Measurements from ENCODE around the gene PRKG1.

PRKG1 gene

DNA sequence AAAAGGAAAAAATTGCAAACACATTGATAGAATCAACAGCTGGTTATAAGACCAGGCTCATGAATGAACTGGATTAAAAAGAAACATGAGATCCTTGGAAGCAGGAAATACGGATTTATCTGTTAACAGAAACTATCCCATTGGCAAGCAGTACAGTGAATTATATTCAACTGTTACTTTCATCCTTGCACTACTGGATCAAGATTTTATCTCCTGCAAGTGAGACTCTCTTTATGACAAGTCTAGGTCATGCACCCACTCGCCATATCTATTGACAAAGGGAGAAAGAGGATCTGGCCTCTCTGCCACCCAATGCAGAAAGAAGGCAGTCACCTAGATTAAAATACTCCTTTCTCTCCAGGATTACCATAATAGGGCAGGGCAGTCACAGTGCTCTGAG lies 583.7 kb downstream of the PRKG1 start:
- no peaks in the 10 kb centered on the region for H3K36me3 Mint-ChIP-seq (ENCODE audit: insufficient read depth)
- ATAC-seq (replicated peaks; ENCODE audit: extremely low read depth, poor library complexity, severe bottlenecking) (no peak), DNase-seq (ENCODE audit: low spot score in 2 of 2) (no peak)
- no peaks in the 10 kb centered on the region for H3K9me3 Mint-ChIP-seq
- H3K4me3 Mint-ChIP-seq = no peak overlapping the region
- H3K4me1 Mint-ChIP-seq = no peaks in the 10 kb centered on the region
- peaks cover 45% of the 10 kb centered on the region for H3K27me3 Mint-ChIP-seq
- no peak overlapping the region for H3K27ac Mint-ChIP-seq (ENCODE audit: low read depth)

DNA sequence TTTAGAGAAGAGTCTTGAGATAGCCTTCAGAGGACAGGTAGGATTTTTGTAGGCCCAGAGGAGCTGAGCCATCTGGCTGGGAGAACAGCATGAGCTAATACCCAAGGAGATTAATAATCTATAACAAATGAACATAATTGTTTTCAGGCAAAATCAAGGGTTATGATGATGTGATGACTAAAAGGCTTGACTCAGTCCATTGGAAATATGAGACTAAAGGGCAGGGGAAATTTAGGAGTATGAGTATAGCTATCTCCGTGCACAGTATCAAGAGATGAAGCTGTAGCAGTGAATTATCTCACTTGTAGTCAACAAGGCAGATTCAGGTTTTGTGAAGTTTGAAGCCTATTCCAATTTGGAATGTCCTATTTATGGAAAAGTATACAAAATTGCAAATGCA lies 585.1 kb downstream of the PRKG1 start:
- Mint-ChIP-seq H3K9me3 (no peaks in the 10 kb centered on the region), H3K27me3 (peaks cover 45% of the 10 kb centered on the region), H3K27ac (ENCODE audit: low read depth) (no peak overlapping the region), H3K4me1 (no peaks in the 10 kb centered on the region), H3K36me3 (ENCODE audit: insufficient read depth) (no peaks in the 10 kb centered on the region), H3K4me3 (no peak overlapping the region)
- DNase-seq (ENCODE audit: low spot score in 2 of 2) (no peak), ATAC-seq (replicated peaks; ENCODE audit: extremely low read depth, poor library complexity, severe bottlenecking) (no peak)

DNA sequence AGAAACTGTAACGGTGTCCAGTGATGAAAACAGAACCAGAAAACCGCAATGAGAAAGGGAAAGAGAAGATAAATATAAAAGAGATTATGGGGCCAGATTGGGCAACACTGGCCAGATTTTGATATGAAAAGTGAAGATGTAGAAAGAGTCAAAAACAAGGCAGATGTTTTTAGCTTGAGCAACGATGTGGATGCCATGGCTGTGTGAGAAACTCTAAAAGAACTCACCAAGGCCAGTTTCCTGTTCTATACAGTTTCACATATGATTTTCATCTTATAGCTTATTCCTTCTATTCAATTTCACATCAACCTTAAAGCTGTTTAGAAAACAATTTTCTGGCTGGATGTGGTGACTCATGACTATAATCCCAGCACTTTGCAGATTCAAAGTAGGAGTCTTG lies 588.8 kb downstream of the PRKG1 start:
- Mint-ChIP-seq H3K4me3 (no peak overlapping the region), H3K9me3 (no peaks in the 10 kb centered on the region), H3K4me1 (no peaks in the 10 kb centered on the region), H3K27ac (ENCODE audit: low read depth) (no peak overlapping the region), H3K36me3 (ENCODE audit: insufficient read depth) (no peaks in the 10 kb centered on the region), H3K27me3 (peaks cover 25% of the 10 kb centered on the region)
- DNase-seq (ENCODE audit: low spot score in 2 of 2) = no peak
- ATAC-seq (replicated peaks; ENCODE audit: extremely low read depth, poor library complexity, severe bottlenecking) = no peak

DNA sequence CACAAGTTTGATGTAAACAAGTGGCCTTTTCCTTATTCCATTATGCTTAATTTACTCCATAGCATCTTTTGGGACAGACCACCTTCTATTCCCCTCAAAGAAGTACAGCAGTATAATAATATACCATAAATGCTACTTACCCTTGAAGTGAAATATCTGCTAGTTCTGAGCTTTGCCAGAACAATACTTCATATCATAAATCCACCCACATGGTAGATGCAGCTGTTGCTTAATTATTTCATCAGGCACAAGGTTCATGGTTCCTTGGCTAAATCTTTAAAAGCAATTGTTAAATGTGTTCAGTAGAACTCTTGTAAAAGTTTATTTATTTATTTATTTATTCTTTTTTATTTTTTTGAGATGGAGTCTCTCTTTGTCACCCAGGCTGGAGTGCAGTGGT lies 592.2 kb downstream of the PRKG1 start:
- Mint-ChIP-seq H3K27ac (ENCODE audit: low read depth) (no peak overlapping the region), H3K36me3 (ENCODE audit: insufficient read depth) (no peaks in the 10 kb centered on the region), H3K4me3 (no peak overlapping the region), H3K9me3 (no peaks in the 10 kb centered on the region), H3K4me1 (no peaks in the 10 kb centered on the region), H3K27me3 (no peaks in the 10 kb centered on the region)
- ATAC-seq (replicated peaks; ENCODE audit: extremely low read depth, poor library complexity, severe bottlenecking) (no peak), DNase-seq (ENCODE audit: low spot score in 2 of 2) (no peak)

DNA sequence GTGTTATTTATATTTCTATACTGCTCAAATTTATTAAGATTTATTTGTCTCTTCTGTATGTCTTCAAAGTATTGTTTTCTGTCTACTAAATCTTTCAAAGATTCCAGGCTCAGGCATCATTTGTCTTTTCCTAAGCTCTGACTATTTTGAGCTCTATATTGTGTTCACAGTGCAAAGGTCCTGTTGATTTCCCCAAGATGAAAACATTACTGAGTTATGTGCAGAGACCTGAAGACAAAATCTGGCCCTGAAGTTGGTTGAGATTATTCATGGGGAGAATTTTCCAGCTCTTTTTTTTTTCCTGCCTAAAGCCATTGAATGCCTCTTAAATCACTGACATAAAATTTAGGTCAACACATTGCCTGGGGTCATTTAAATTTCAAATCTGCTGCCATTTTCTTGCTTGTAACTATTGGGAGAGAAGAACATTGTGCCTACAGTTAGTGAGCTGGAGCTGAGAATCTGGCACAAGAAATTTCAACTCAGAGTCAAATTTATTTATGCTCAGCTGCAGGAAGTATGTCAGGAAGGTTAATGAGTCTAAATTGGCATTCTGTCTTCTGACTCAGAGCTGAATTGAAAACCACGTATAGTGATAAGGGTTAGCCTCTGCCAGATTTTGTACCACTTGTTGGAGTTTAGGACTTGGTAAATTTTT lies 593.5 kb downstream of the PRKG1 start:
- ATAC-seq (replicated peaks; ENCODE audit: extremely low read depth, poor library complexity, severe bottlenecking) (no peak), DNase-seq (ENCODE audit: low spot score in 2 of 2) (no peak)
- H3K4me3 Mint-ChIP-seq = no peak overlapping the region
- no peak overlapping the region for H3K27ac Mint-ChIP-seq (ENCODE audit: low read depth)
- no peaks in the 10 kb centered on the region for H3K4me1 Mint-ChIP-seq
- H3K9me3 Mint-ChIP-seq = no peaks in the 10 kb centered on the region
- H3K27me3 Mint-ChIP-seq = no peaks in the 10 kb centered on the region
- no peaks in the 10 kb centered on the region for H3K36me3 Mint-ChIP-seq (ENCODE audit: insufficient read depth)

DNA sequence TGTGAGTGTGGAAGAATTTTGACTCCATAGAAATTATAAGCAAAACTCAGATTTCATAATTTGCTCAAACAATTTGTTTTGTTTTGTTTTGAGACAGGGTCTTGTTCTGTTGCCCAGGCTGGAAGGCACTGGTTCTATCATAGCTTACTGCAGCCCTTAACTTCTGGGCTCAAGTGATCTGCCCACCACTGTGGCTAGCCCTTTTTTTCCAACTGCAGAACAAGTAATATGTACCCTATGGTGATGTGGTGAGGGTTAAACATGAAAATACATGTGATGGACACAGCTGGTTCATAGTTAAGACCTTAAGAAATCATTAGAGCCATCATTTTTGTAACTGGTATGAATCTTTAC lies 594.0 kb downstream of the PRKG1 start:
- Mint-ChIP-seq H3K4me3 (no peak overlapping the region), H3K36me3 (ENCODE audit: insufficient read depth) (no peaks in the 10 kb centered on the region), H3K4me1 (no peaks in the 10 kb centered on the region), H3K27ac (ENCODE audit: low read depth) (no peak overlapping the region), H3K9me3 (no peaks in the 10 kb centered on the region), H3K27me3 (no peaks in the 10 kb centered on the region)
- no peak for DNase-seq (ENCODE audit: low spot score in 2 of 2)
- ATAC-seq (replicated peaks; ENCODE audit: extremely low read depth, poor library complexity, severe bottlenecking) = no peak

DNA sequence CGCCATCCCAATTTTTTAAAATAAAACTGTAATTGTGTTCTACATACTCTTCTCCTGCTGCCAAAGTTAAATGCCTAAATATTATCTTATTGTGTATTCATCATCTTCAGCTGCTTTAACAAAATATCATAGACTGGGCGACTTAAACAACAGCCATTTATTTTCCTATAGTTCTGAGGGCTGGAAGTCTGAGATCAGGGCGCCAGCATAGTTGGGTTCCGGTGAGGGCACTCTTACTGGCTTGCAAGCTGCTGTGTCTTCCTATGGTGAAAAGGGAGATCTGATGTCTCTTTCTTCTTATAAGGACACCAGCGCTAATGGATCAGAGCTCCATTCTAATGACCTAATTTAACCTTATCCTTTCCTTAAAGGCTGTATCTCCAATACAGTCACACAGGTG lies 594.8 kb downstream of the PRKG1 start:
- Mint-ChIP-seq H3K4me1 (no peaks in the 10 kb centered on the region), H3K9me3 (no peaks in the 10 kb centered on the region), H3K4me3 (no peak overlapping the region), H3K27ac (ENCODE audit: low read depth) (no peak overlapping the region), H3K27me3 (no peaks in the 10 kb centered on the region), H3K36me3 (ENCODE audit: insufficient read depth) (no peaks in the 10 kb centered on the region)
- ATAC-seq (replicated peaks; ENCODE audit: extremely low read depth, poor library complexity, severe bottlenecking) = no peak
- no peak for DNase-seq (ENCODE audit: low spot score in 2 of 2)

DNA sequence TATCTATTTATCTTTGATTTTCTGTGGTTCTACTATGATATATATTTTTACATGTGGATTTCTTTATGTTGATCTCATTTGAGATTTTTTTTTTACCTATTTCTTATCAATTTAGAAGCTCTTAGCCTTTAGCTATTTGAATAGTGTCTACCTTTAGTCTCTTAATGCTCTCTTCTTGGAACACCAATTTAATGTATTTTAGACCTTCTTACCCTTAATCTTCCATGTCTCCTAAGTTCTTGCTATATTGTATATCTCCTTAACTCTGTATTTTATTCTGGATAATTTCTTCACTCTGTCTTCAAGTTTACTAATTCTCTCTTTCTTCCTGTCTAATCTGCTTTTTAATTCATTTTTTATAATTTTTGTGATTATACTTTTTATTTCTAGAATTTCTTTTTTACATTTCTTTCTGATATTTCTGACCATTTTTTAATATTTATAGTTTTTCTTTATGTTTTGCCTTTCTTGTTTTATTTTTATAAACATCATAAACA lies 597.8 kb downstream of the PRKG1 start:
- H3K4me3 Mint-ChIP-seq = no peak overlapping the region
- DNase-seq (ENCODE audit: low spot score in 2 of 2) (no peak), ATAC-seq (replicated peaks; ENCODE audit: extremely low read depth, poor library complexity, severe bottlenecking) (no peak)
- H3K27ac Mint-ChIP-seq (ENCODE audit: low read depth) = no peak overlapping the region
- no peaks in the 10 kb centered on the region for H3K9me3 Mint-ChIP-seq
- H3K36me3 Mint-ChIP-seq (ENCODE audit: insufficient read depth) = no peaks in the 10 kb centered on the region
- H3K27me3 Mint-ChIP-seq = peaks cover 6% of the 10 kb centered on the region
- no peaks in the 10 kb centered on the region for H3K4me1 Mint-ChIP-seq

DNA sequence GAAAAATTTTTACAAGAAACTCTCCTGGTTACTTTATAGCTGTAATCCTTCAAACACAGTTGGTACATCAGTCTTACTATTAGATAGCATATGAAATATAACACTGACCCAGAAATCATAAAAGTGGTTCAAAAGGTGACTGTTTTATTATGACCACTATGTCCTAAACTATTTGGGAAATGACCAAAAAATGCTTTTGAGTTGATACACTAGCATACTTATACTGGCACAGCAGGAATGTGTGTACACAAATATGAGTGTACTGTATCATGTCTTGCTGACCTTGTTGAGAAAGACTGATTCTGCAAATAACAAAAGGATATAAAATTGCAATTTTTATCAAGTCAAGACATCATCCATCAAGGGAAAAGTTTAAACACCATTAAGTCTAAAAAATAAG lies 600.8 kb downstream of the PRKG1 start:
- H3K9me3 Mint-ChIP-seq = no peaks in the 10 kb centered on the region
- DNase-seq (ENCODE audit: low spot score in 2 of 2) (no peak), ATAC-seq (replicated peaks; ENCODE audit: extremely low read depth, poor library complexity, severe bottlenecking) (no peak)
- H3K27me3 Mint-ChIP-seq = peaks cover 34% of the 10 kb centered on the region
- no peaks in the 10 kb centered on the region for H3K4me1 Mint-ChIP-seq
- H3K36me3 Mint-ChIP-seq (ENCODE audit: insufficient read depth) = no peaks in the 10 kb centered on the region
- H3K27ac Mint-ChIP-seq (ENCODE audit: low read depth) = no peak overlapping the region
- no peak overlapping the region for H3K4me3 Mint-ChIP-seq

DNA sequence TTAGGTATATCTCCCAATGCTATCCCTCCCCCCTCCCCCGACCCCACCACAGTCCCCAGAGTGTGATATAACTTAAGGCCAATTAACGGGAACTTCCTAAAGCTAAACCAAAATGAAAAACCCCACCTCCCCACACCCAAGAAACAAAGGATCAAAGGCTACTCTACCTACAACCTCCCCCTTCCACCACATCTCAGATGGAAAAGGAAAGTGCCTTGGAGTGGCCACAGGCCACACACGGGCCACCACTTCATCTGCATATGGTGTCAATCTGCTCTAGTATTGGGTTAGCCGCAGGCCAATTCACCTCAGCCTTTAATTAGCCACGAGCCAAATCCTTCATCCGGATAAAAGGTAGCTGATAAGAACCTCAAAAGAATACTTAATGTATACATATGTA lies 605.6 kb downstream of the PRKG1 start:
- DNase-seq (ENCODE audit: low spot score in 2 of 2) (no peak), ATAC-seq (replicated peaks; ENCODE audit: extremely low read depth, poor library complexity, severe bottlenecking) (no peak)
- H3K36me3 Mint-ChIP-seq (ENCODE audit: insufficient read depth) = no peaks in the 10 kb centered on the region
- H3K4me3 Mint-ChIP-seq = no peak overlapping the region
- no peak overlapping the region for H3K27ac Mint-ChIP-seq (ENCODE audit: low read depth)
- no peaks in the 10 kb centered on the region for H3K4me1 Mint-ChIP-seq
- H3K9me3 Mint-ChIP-seq = no peaks in the 10 kb centered on the region
- H3K27me3 Mint-ChIP-seq = peaks cover 54% of the 10 kb centered on the region

DNA sequence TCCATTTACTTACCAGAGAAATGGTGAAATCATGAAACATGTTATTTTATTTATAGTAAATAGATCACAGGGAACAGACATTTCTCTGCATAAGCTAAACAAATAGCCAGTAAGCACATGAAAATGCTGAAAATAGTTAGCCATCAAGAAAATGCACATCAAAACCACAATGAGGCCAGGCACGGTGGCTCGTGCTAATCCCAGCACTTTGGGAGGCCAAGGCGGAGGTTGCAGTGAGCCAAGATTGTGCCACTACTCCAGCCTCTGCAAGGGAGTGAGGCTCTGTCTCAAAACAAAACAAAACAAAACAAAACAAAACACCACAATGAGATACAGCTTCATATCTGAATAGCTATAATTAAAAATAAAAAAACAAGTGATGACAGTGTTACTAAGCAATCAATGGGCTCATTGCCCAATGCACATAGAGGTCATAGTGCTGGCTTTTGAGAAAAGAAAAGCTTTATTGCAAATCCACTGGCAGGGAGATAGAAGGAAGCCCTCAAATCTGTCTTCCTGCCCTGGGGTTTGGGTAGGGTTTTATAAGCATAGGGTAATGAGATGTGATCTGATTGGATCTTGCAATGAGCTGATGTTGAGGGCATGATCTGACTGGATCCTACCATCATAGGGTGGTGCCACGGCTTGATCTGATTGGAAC lies 608.9 kb downstream of the PRKG1 start:
- H3K4me3 Mint-ChIP-seq = no peak overlapping the region
- H3K27me3 Mint-ChIP-seq = peaks cover 47% of the 10 kb centered on the region
- H3K4me1 Mint-ChIP-seq = no peaks in the 10 kb centered on the region
- H3K27ac Mint-ChIP-seq (ENCODE audit: low read depth) = no peak overlapping the region
- no peaks in the 10 kb centered on the region for H3K9me3 Mint-ChIP-seq
- ATAC-seq (replicated peaks; ENCODE audit: extremely low read depth, poor library complexity, severe bottlenecking) = no peak
- no peaks in the 10 kb centered on the region for H3K36me3 Mint-ChIP-seq (ENCODE audit: insufficient read depth)
- DNase-seq (ENCODE audit: low spot score in 2 of 2) = no peak

DNA sequence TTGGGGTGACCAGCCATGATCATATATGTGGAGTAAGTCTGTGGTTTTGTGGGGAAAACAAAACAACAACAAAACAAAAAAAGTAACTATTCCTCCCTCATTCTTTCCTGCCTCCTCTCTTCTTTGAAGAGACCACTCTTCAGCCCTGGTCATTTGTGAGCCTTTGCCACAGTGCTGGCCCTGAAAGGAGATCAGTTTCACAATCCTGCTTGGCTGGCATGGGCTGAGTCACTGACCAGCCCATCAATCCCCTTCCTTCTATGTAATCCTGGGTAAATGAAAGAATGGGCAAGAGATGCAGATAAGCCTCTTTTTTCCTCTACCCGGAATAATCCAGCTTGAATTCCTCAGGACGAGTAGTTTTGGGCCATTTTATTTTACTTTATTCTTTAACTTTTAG lies 611.5 kb downstream of the PRKG1 start:
- H3K36me3 Mint-ChIP-seq (ENCODE audit: insufficient read depth) = no peaks in the 10 kb centered on the region
- DNase-seq (ENCODE audit: low spot score in 2 of 2) (no peak), ATAC-seq (replicated peaks; ENCODE audit: extremely low read depth, poor library complexity, severe bottlenecking) (no peak)
- H3K4me3 Mint-ChIP-seq = no peak overlapping the region
- H3K27ac Mint-ChIP-seq (ENCODE audit: low read depth) = no peak overlapping the region
- H3K4me1 Mint-ChIP-seq = no peaks in the 10 kb centered on the region
- H3K9me3 Mint-ChIP-seq = no peaks in the 10 kb centered on the region
- peaks cover 22% of the 10 kb centered on the region for H3K27me3 Mint-ChIP-seq

DNA sequence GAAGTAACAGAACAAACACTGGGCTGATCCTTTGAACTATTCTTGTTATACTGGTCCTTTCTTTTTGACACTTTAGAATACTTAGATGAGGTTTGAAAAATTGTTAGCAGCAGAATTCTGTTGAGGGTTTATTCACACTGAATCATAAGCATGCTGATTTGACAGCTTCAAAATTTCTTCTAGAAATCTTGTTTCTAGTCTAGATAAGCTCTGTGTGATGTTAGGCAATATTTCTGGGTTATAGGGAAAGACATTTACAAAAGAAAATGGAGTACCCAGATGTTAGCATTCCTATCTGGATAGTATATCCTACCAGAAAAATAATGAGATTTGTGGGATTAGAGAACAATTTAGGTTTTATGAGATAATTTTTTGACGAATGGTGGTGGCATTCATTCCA lies 613.0 kb downstream of the PRKG1 start:
- ATAC-seq (replicated peaks; ENCODE audit: extremely low read depth, poor library complexity, severe bottlenecking) (no peak), DNase-seq (ENCODE audit: low spot score in 2 of 2) (no peak)
- H3K27ac Mint-ChIP-seq (ENCODE audit: low read depth) = no peak overlapping the region
- no peaks in the 10 kb centered on the region for H3K36me3 Mint-ChIP-seq (ENCODE audit: insufficient read depth)
- no peak overlapping the region for H3K4me3 Mint-ChIP-seq
- H3K9me3 Mint-ChIP-seq = no peaks in the 10 kb centered on the region
- no peaks in the 10 kb centered on the region for H3K4me1 Mint-ChIP-seq
- peaks cover 15% of the 10 kb centered on the region for H3K27me3 Mint-ChIP-seq
